Cardiac fibroblast (primary cell): Measurements from ENCODE around the gene RHPN2.

Source experiments
- DNase-seq, 2 donors: peaks; one replicate each; pipeline versions ENCODE4 v3.0.0 to v3.0.0-alpha.2; 2010; ENCODE audit warnings: low read depth in 2 of 2
- H3K4me3 ChIP-seq, 2 donors: replicated peaks in 1 of 2; 1 replicate in 1 of 2; 2 replicates in 1 of 2; pipeline ENCODE4 v1.5.1; 2011; ENCODE audit warnings: low read depth in 2 of 2, low read length in 2 of 2, mild to moderate bottlenecking in 2 of 2, moderate library complexity in 1 of 2
- CTCF ChIP-seq: IDR thresholded peaks from one replicate; pipeline ENCODE4 v1.5.1; 2011; ENCODE audit warnings: low read depth, mild to moderate bottlenecking, low read length, inconsistent platforms

Gene RHPN2

GRCh38 chr19:33100894-33101644, 36.4 kb upstream of the RHPN2 start:
- no peak overlapping the region for H3K4me3 ChIP-seq
- no peak for TF ChIP-seq CTCF
- no peak for DNase-seq

GRCh38 chr19:33098055-33098534, 33.4 kb upstream of the RHPN2 start:
- no peak overlapping the region for H3K4me3 ChIP-seq
- TF ChIP-seq CTCF, result no peak
- DNase-seq, result peak in 1 of 2 donors; percentile 25

- no peak for TF ChIP-seq CTCF
- no peak for DNase-seq
- no peak overlapping the region for H3K4me3 ChIP-seq
Observed at GRCh38 chr19:33096005-33096404, 31.3 kb upstream of the RHPN2 start.

GRCh38 chr19:33094436-33095067, 29.9 kb upstream of the RHPN2 start:
- no peak for TF ChIP-seq CTCF
- no peak overlapping the region for H3K4me3 ChIP-seq
- DNase-seq, result no peak

GRCh38 chr19:33093420-33094210, 28.9 kb upstream of the RHPN2 start:
- no peak for TF ChIP-seq CTCF
- DNase-seq, result no peak
- H3K4me3 ChIP-seq, result no peak overlapping the region

- TF ChIP-seq CTCF, result no peak
- H3K4me3 ChIP-seq, result no peak overlapping the region
- DNase-seq, result no peak
Observed at GRCh38 chr19:33090179-33090578, 25.5 kb upstream of the RHPN2 start.
